GM10847 (cell line): Measurements from ENCODE around the gene CSMD2.

Experiments used
- POLR2A ChIP-seq: IDR thresholded peaks from 2 replicates; pipeline ENCODE4 v1.6.1; 2011; ENCODE audit not compliant: insufficient read length; ENCODE audit errors: extremely low read depth

The CSMD2 gene

DNA sequence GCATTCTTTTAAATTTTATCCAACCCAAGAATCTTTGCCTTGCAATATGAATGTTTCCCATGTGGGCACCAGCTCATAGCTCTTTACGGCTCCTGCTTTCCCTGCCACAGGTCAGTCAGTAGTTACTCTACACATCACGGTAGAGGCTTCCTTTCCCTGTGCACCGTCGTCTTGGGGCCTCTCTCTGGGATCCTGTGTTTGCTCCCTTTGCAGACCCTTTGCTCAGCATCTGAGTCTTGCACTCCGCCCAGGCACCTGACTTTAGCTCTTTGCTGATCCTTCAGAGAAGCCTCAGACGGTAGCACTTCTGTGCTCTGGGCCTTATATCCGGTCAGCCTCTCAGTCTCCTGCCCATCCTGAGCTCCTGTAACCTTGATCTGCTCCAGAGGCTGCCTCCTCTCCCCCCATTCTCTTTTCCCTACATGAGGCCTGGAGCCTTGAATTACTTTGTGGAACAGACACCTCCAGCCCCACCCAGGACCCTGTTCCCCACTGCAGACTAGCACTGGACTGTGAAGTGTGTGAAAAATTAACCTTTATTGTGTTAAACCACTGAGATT is 484.7 kb downstream of the CSMD2 start:
- no peak for TF ChIP-seq POLR2A

DNA sequence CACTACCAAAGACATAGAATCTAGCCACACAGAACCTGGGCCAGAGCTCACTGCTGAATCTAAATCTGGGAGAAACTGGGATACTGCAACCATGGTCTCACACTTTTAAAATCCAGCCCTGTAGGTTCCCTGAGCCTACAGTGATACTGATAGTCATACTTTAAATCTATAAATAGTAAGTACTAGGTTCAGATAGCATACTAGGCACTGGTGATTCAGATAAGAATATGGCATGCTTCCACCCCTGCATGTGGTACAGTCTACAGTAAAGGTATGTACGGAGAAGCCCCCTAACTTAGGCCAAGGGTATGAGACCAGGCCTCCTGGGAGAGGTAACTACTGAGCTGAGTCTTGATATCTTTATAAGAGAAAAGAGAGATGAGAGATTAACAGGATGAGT is 494.5 kb downstream of the CSMD2 start:
- TF ChIP-seq POLR2A, result no peak

DNA sequence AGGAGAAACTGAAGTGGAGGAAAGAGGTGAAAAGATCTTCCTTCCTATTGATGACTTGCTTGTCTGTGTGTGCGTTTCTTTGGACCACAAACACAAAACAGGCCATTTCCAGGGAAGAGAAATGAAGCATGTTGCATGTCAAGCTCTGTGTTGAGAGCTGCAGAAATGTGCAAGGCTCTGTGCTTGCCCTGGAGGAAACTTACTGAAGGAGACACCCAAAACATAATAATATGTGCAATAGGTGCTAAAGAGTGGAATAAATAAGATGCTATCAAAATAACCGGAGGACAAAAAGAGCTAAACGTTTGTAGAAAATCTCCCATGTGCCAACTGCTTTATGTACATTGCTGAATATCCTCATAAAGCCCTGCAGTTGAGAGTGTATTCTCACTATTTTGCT is 496.3 kb downstream of the CSMD2 start:
- no peak for TF ChIP-seq POLR2A

- no peak for TF ChIP-seq POLR2A
These were observed 497.4 kb downstream of the CSMD2 start for GRCh38 chr1:33667386-33668282.

DNA sequence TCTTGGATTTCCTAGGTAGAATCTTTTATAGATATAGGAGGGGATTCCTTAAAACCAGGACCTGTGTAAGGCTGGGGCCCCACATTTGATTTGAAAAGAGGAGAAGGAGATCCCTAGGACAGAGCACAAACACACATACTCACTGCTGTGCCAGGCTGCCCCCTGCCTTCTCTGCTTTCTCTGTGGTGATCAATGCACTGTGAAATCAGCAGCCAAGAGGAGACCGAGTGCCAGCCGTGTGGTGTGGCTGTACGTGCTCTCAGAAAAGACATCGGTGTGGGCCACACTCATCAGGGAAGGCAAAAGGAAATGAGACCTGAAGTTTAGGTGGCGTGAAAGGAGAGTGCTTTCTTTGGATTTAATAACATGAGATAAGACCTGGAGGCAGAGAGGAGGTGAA is 498.4 kb downstream of the CSMD2 start:
- no peak for TF ChIP-seq POLR2A

GRCh38 chr1:33661811-33662454 is 503.1 kb downstream of the CSMD2 start:
- TF ChIP-seq POLR2A, result no peak

DNA sequence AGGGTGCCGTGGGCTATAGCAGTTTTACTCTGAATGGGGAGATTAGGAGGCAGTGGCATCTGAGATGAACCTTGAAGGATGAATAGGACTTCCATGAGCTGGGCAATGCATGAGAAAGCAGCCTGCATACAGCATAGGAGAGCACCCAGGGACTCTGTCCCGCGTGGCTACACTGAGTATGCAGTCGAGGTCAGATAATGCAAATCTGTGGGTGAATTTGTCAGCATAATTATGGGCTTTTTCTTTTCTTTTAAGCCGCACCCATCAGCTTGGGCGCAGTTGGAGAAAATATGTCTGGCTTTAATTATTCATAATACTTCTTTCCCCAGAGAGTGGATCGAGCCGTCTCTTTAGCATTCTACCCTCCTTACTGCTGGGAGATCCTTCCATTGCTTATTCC is 504.1 kb downstream of the CSMD2 start:
- no peak for TF ChIP-seq POLR2A

GRCh38 chr1:33660244-33660643 is 504.8 kb downstream of the CSMD2 start:
- no peak for TF ChIP-seq POLR2A

GRCh38 chr1:33659641-33660040 is 505.4 kb downstream of the CSMD2 start:
- no peak for TF ChIP-seq POLR2A

DNA sequence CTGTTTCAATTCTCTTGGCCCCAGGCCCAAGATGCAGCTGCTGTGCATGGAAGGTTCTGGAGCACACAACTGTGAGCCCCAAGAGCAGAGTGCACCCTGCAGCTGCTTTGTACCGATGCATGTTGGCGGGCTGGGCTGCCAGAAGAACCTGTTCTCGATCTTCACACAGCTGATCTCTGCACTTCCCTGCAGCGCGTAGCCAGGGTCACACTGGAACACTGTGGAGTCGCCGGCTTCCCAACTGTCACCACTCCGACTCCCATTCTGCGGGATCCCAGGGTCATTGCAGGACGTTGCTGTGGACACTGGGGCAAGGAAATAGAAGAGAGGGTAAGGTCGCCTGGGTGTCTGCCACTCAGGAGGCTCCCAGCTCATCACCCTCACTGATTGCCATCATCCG is 507.2 kb downstream of the CSMD2 start:
- TF ChIP-seq POLR2A, result no peak

DNA sequence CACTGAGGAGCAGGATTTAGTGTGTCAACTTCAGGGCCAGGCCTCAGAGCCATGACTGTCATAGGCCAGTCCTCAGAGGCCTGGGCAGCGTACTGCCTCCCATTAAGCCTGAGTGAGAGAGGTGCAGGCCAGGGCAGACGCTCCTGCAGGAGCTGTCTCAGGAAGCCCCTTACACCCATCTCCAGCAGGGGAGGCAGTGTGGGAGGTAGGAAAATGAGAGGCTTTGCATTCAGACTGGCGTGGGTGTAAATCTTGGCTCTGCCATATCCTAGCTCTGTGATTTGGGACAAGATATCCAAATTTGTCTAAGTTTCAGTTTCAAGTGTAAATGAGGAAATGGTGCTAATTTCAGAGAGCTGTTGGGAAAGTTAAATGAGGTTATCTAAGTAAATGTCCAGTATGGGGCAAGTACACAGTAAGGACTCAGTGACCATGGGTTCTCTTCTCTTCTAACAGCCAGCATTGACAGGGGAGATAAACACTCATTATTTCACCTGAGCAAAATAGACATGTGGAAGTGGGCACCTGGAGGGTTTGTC is 508.5 kb downstream of the CSMD2 start:
- TF ChIP-seq POLR2A, result no peak

GRCh38 chr1:33655496-33655895 is 509.5 kb downstream of the CSMD2 start:
- TF ChIP-seq POLR2A, result no peak

DNA sequence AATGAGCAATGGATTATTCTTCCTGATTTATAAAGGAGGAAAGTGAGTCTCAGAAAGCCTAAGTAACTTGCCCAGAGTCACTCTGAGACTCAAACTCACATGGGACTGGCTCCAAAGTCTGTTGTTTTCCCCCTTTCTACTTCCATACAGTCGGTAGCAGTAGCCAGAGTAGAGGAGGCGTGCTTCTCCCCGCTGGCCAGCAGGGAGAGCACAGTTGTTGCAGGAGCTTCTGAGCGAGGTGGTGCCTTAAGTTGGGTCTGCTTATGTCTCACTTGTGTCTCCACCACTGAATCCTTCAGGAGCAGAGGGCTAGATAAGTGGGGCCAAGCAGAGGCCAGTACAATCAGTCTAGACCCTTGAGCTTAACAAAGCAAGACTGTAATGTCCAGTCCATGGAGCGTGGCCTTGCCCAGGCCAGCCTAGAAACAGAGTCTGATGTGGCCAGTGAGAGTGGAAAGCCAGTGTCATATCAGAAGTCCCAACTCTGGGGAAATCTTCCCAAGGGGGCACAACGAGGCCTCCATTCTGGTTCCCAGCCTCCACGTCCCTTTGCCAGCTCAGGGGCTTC is 510.7 kb downstream of the CSMD2 start:
- TF ChIP-seq POLR2A, result no peak

- TF ChIP-seq POLR2A, result no peak
These were observed 511.8 kb downstream of the CSMD2 start for GRCh38 chr1:33653226-33653625.

GRCh38 chr1:33650708-33651107 is 514.3 kb downstream of the CSMD2 start:
- TF ChIP-seq POLR2A, result no peak

- no peak for TF ChIP-seq POLR2A
These were observed 515.3 kb downstream of the CSMD2 start for GRCh38 chr1:33649759-33650158.
